ENCODE measurements around the gene ADGRG4. TPM values are rescaled to one million over a fixed set of nuclear protein-coding genes. Genes with fewer than 3 reads are reported as not detected.
"Not testable (repeated sequence)": the region's sequence is repeated elsewhere in the genome, so short reads cannot be mapped to it uniquely, and the experiment has no call there.

ADGRG4 gene, protein sequence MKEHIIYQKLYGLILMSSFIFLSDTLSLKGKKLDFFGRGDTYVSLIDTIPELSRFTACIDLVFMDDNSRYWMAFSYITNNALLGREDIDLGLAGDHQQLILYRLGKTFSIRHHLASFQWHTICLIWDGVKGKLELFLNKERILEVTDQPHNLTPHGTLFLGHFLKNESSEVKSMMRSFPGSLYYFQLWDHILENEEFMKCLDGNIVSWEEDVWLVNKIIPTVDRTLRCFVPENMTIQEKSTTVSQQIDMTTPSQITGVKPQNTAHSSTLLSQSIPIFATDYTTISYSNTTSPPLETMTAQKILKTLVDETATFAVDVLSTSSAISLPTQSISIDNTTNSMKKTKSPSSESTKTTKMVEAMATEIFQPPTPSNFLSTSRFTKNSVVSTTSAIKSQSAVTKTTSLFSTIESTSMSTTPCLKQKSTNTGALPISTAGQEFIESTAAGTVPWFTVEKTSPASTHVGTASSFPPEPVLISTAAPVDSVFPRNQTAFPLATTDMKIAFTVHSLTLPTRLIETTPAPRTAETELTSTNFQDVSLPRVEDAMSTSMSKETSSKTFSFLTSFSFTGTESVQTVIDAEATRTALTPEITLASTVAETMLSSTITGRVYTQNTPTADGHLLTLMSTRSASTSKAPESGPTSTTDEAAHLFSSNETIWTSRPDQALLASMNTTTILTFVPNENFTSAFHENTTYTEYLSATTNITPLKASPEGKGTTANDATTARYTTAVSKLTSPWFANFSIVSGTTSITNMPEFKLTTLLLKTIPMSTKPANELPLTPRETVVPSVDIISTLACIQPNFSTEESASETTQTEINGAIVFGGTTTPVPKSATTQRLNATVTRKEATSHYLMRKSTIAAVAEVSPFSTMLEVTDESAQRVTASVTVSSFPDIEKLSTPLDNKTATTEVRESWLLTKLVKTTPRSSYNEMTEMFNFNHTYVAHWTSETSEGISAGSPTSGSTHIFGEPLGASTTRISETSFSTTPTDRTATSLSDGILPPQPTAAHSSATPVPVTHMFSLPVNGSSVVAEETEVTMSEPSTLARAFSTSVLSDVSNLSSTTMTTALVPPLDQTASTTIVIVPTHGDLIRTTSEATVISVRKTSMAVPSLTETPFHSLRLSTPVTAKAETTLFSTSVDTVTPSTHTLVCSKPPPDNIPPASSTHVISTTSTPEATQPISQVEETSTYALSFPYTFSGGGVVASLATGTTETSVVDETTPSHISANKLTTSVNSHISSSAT (N-terminal part only)
- not detected for total RNA-seq

DNA sequence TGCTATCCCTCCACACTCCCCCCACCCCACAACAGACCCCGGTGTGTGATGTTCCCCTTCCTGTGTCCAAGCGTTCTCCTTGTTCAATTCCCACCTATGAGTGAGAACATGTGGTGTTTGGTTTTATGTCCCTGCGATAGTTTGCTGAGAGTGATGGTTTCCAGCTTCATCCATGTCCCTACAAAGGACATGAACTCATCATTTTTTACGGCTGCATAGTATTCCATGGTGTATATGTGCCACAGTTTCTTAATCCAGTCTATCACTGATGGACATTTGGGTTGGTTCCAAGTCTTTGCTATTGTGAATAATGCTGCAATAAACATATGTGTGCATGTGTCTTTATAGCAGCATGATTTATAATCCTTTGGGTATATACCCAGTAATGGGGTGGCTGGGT lies at the start of gene ADGRG4:
ADGRG4 (plus strand) TSS at position 243 of the 400 bp plus-strand sequence. CDS start 7,815 bp downstream, outside the sequence.
- H3K27me3 Mint-ChIP-seq (ENCODE audit: low read depth); CTCF ChIA-PET; H3K4me3 Mint-ChIP-seq; H3K9me3 Mint-ChIP-seq; H3K27ac Mint-ChIP-seq; intact Hi-C loops (cut with micrococcal nuclease); H3K36me3 Mint-ChIP-seq (ENCODE audit: low read depth); DNase-seq; H3K4me1 Mint-ChIP-seq (ENCODE audit: low read depth): not testable (repeated sequence)

DNA sequence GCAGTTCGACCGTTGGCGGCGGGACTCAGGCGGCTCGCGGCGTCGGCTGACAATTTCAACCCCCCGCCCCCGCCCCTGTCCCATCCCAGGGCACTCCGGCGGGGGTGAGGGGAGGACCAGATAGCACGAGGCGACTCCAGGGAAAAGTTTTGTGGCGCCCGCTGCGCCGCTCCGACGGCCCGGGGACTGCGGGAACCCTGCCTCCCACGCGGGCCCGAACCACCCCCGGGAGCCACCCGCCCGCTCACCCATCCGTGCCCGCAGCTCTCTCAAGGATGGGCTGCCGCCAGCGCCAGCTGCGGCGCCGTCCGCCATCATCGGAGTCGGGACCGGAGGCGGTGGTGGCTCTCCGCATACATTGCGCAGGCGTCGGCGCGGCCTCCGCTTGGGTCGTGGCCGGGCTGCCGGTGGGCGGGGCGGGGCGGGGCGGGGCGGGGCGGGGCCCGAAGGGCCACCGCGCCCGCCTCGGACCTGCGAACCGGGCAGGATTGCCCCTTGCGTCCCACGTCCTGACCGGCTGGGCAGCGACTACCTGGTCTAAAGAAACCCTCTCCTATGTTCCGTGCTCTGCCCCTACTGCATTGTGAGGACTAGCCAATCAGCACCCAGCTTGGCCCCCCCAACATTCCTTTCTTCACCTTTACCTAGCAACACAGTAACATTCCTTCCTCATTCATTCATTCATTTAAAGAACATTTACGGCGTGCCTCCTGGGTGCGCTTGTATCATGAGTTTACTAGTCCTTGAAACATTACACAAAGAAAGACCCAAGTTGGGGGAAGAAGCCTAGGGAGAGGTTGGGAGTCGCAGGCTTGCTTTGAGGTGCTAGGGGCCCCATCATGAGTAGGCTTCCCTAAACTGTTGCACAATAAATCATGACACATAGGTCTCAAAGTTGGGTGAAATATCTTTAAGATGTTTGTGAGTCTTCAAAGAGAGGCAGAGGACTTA lies 49.4 kb upstream of the ADGRG4 start, which contains the start of gene MAP7D3:
MAP7D3 (minus strand) TSS at position 360 of the 951 bp plus-strand sequence; CDS start at position 318, 42 bp downstream.
- DNase-seq: peak; percentile 66
- Mint-ChIP-seq H3K27me3 (ENCODE audit: low read depth) (no peaks in the 10 kb centered on the region), H3K27ac (peak within 1 kb of the TSS; percentile 56), H3K36me3 (ENCODE audit: low read depth) (no peaks in the 10 kb centered on the region), H3K9me3 (no peaks in the 10 kb centered on the region), H3K4me3 (peak within 1 kb of the TSS; percentile 83), H3K4me1 (ENCODE audit: low read depth) (peaks cover 12% of the 10 kb centered on the region)
- CTCF ChIA-PET: interaction anchor here (1.0 kb wide), 1 partner anchor 223 kb away, joined by 3 read pairs; no protein-coding TSS in a partner anchor
- intact Hi-C loops (cut with micrococcal nuclease): loop anchor here (1.0 to 10.0 kb wide), 3 partner anchors 245 to 443 kb away; partner anchors contain the start of gene SLC9A6

DNA sequence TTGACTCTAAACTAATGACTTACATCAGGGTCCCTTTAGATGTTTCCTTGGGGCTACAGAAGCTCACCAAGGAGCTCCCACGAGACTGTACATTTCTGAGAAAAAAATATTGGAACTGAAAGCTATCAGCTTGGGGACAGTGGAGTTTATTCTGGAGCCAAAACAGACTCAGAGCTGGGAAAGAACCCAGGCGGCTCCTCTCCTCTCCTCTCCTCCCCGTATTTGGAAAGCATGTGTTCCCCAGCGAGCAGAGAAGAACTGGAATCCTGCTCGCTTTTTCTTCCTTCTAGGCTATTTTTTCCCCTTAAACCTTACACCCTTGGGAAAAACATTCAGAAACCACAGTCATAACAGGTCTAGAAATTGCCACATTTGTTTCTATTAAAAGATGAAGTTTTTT lies 45.2 kb upstream of the ADGRG4 start:
- intact Hi-C loops (cut with micrococcal nuclease): loop anchor here (10.0 kb wide), 1 partner anchor 439 kb away; no protein-coding TSS in a partner anchor
- CTCF ChIA-PET: interaction anchor here (1.8 kb wide), 1 partner anchor 12 kb away, joined by 6 read pairs; no protein-coding TSS in a partner anchor
- H3K36me3 Mint-ChIP-seq (ENCODE audit: low read depth): no peaks in the 10 kb centered on the region

DNA sequence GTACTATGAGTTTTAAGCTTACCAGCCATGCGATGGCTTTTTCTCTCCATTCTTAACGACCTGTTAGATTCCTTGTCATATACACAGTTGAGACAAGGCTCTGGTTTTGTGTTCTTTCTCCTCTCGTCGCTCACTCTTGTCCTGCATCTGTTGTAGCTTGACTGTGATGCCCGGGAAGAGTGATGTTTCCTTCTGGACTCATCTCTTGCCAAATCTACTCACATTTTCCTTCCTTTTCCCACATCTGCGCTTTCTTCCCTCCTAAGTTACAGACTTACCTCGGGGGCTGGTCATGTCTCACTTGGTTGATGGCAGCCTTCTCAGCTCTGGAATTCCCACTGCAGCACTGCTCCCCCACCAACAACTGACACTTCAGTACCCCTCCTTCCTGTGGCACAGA lies 44.7 kb upstream of the ADGRG4 start:
- H3K4me1 Mint-ChIP-seq (ENCODE audit: low read depth): peaks cover 25% of the 10 kb centered on the region
- intact Hi-C loops (cut with micrococcal nuclease): loop anchor here (10.0 kb wide), 1 partner anchor 439 kb away; no protein-coding TSS in a partner anchor
- CTCF ChIA-PET: interaction anchor here (1.8 kb wide), 1 partner anchor 12 kb away, joined by 6 read pairs; no protein-coding TSS in a partner anchor

More for the DNA sequence above, 45.2 kb upstream of the ADGRG4 start:
- peaks cover 22% of the 10 kb centered on the region for H3K4me1 Mint-ChIP-seq (ENCODE audit: low read depth)
- no peak overlapping the region for H3K4me3 Mint-ChIP-seq
- DNase-seq: no peak
- H3K27me3 Mint-ChIP-seq (ENCODE audit: low read depth): no peaks in the 10 kb centered on the region
- no peak overlapping the region for H3K27ac Mint-ChIP-seq
- no peaks in the 10 kb centered on the region for H3K9me3 Mint-ChIP-seq

DNA sequence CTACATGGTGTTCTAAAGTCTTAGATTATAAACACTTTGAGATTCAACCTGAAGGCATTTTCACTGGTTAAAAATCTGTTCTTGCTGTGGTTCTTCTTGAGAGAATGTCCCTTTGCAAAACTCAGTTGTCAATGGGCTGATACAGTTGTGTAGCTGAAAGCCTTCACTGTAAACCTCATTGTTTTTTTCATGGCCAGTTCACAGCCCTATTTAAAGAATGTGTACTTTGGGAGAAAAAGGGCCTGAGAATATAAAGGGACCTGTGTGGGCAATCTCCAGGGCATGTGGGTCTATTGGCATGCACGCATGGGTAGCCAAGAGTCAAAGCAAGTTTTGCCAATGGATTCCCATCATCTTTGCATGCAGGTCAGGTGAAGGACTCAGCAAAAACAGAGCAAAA lies 41.8 kb upstream of the ADGRG4 start:
- CTCF ChIA-PET: interaction anchor here (0.5 kb wide), 1 partner anchor 10 kb away, joined by 3 read pairs; no protein-coding TSS in a partner anchor
- Mint-ChIP-seq H3K9me3 (no peaks in the 10 kb centered on the region), H3K4me1 (ENCODE audit: low read depth) (peaks cover 20% of the 10 kb centered on the region), H3K27ac (no peak overlapping the region), H3K27me3 (ENCODE audit: low read depth) (no peaks in the 10 kb centered on the region), H3K36me3 (ENCODE audit: low read depth) (no peaks in the 10 kb centered on the region), H3K4me3 (no peak overlapping the region)
- DNase-seq: no peak
- intact Hi-C loops (cut with micrococcal nuclease): loop anchor here (10.0 kb wide), 1 partner anchor 436 kb away; no protein-coding TSS in a partner anchor

More for the DNA sequence above, 44.7 kb upstream of the ADGRG4 start:
- no peak for DNase-seq
- Mint-ChIP-seq H3K27ac (no peak overlapping the region), H3K9me3 (no peaks in the 10 kb centered on the region), H3K27me3 (ENCODE audit: low read depth) (no peaks in the 10 kb centered on the region), H3K4me3 (no peak overlapping the region), H3K36me3 (ENCODE audit: low read depth) (no peaks in the 10 kb centered on the region)

DNA sequence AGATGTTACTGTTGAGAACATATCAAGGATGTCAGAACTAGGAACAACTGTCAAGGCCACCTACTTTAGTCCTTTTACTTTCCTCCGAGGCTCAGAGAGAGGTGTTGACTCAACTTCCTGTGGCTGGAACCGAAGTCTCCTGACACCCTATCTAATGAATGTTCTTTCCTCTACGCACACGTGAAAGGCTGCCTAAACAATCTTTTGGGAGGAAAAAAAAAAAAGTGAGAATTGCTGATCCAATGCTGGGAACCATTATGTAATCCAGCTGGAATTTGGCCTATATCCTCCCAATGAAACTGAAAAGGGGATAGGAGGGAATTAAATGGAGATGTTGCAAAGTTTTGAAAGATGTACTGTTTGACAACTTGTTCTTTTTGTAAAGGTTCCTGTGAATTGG lies 41.2 kb upstream of the ADGRG4 start:
- no peak overlapping the region for H3K4me3 Mint-ChIP-seq
- peak; percentile 34 for DNase-seq
- H3K36me3 Mint-ChIP-seq (ENCODE audit: low read depth): no peaks in the 10 kb centered on the region
- H3K27me3 Mint-ChIP-seq (ENCODE audit: low read depth): no peaks in the 10 kb centered on the region
- intact Hi-C loops (cut with micrococcal nuclease): loop anchor here (10.0 kb wide), 1 partner anchor 435 kb away; no protein-coding TSS in a partner anchor
- peak overlapping the region; percentile 67 for H3K27ac Mint-ChIP-seq
- CTCF ChIA-PET: no interaction called here
- no peaks in the 10 kb centered on the region for H3K9me3 Mint-ChIP-seq
- H3K4me1 Mint-ChIP-seq (ENCODE audit: low read depth): peaks cover 20% of the 10 kb centered on the region

DNA sequence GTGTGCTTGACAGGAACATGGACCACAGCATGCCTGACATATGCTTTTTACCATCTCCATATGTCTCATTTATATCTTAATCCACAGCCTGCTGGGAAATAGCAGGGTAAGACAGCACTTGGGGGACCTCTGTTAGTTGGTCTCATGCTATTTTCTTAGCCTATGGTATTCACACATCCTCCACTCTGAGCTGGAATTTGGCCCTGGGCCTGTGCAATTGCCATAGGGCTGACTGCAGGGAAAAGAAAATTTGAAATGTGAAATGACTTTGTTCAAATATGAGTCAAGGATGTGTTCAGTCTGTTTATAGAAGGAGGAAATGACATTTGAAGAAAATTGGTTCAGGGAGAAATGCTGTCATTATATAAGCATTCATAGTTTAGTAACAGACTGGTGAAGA lies 40.0 kb upstream of the ADGRG4 start:
- Mint-ChIP-seq H3K4me3 (no peak overlapping the region), H3K36me3 (ENCODE audit: low read depth) (no peaks in the 10 kb centered on the region), H3K27ac (no peak overlapping the region), H3K27me3 (ENCODE audit: low read depth) (no peaks in the 10 kb centered on the region), H3K9me3 (no peaks in the 10 kb centered on the region), H3K4me1 (ENCODE audit: low read depth) (peaks cover 20% of the 10 kb centered on the region)
- intact Hi-C loops (cut with micrococcal nuclease): no loop called here
- CTCF ChIA-PET: no interaction called here
- DNase-seq: peak; percentile 9

DNA sequence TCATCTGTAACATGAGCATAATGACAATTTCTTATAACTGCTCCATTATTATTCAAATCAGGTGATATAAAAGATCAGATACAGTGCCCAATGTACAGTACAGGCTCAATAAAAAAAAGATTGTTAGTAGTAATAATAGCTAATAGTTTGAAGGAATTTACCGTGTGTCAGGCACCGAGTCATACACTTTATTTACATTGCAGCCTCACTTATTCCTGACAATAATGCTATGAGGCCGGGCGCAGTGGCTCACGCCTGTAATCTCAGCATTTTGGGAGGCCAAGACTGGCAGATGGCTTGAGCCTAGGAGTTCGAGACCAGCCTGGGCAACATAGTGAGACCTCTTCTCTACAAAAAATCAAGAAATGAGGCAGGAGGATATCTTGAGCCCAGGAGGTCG lies 39.4 kb upstream of the ADGRG4 start:
- intact Hi-C loops (cut with micrococcal nuclease): no loop called here
- CTCF ChIA-PET: no interaction called here
- no peak overlapping the region for H3K4me3 Mint-ChIP-seq
- DNase-seq: no peak
- H3K27ac Mint-ChIP-seq: no peak overlapping the region
- H3K4me1 Mint-ChIP-seq (ENCODE audit: low read depth): peaks cover 20% of the 10 kb centered on the region
- no peaks in the 10 kb centered on the region for H3K27me3 Mint-ChIP-seq (ENCODE audit: low read depth)
- no peaks in the 10 kb centered on the region for H3K9me3 Mint-ChIP-seq
- H3K36me3 Mint-ChIP-seq (ENCODE audit: low read depth): no peaks in the 10 kb centered on the region

DNA sequence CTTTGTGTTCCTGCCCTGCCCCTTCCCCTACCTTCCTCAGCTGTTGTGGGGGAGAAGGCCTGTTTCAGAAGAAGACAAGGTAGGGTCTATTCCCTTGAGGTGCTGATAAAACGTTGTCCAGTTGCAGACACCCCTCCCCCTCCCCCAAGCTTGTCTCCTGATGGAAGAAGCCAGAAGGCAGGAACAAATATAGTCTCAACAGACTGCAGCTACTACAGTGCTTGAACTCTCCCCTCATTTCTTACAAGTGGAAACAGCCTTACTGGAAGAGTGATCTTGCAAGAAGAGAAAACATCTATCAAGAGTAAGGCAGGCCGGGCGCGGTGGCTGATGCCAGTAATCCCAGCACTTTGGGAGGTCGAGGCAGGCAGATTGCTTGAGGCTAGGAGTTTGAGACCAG lies 38.5 kb upstream of the ADGRG4 start:
- Mint-ChIP-seq H3K4me1 (ENCODE audit: low read depth) (peaks cover 20% of the 10 kb centered on the region), H3K36me3 (ENCODE audit: low read depth) (no peaks in the 10 kb centered on the region), H3K4me3 (no peak overlapping the region), H3K27ac (no peak overlapping the region), H3K9me3 (no peaks in the 10 kb centered on the region), H3K27me3 (ENCODE audit: low read depth) (no peaks in the 10 kb centered on the region)
- intact Hi-C loops (cut with micrococcal nuclease): loop anchor here (2.0 kb wide), 1 partner anchor 15 kb away; no protein-coding TSS in a partner anchor
- CTCF ChIA-PET: interaction anchor here (0.9 kb wide), 1 partner anchor 11 kb away, joined by 3 read pairs; no protein-coding TSS in a partner anchor
- no peak for DNase-seq

DNA sequence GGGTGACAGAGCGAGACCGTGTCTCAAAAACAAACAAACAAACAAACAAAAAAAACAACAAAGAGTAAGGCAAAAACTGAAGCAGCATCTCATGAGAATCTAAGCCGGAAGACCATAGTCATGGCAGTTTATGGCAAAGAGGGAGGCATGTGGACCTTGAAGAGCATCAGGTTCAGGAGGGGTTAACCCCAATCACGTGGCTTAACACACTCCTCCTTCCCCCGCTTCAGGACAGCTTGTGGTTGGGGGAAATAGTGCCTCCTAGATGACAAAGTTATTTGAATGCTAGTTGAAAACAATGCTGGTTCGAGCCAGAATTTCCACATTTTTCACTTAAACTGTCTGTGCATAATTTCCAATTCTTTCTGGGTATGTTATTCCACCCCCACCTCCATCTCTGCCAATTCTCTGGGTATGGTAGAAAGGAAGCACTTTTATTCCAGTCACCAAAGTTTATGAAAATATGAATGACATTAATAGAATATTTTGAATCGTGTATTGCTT lies 37.9 kb upstream of the ADGRG4 start:
- intact Hi-C loops (cut with micrococcal nuclease): loop anchor here (2.0 kb wide), 1 partner anchor 16 kb away; no protein-coding TSS in a partner anchor
- H3K4me1 Mint-ChIP-seq (ENCODE audit: low read depth): peaks cover 20% of the 10 kb centered on the region
- no peak overlapping the region for H3K27ac Mint-ChIP-seq
- H3K4me3 Mint-ChIP-seq: no peak overlapping the region
- H3K27me3 Mint-ChIP-seq (ENCODE audit: low read depth): no peaks in the 10 kb centered on the region
- CTCF ChIA-PET: interaction anchor here (0.7 to 0.9 kb wide), 2 partner anchors 10 to 759 kb away, joined by 3 read pairs; no protein-coding TSS in a partner anchor
- H3K36me3 Mint-ChIP-seq (ENCODE audit: low read depth): no peaks in the 10 kb centered on the region
- H3K9me3 Mint-ChIP-seq: no peaks in the 10 kb centered on the region
- no peak for DNase-seq

All from activated naive CD4-positive, alpha-beta T cell treated with anti-CD3 and anti-CD28 coated beads for 36 hours (primary cell).